ENCODE measurements around the gene DPT. TPM values are rescaled to one million over a fixed set of nuclear protein-coding genes. Genes with fewer than 3 reads are reported as not detected.

Gene DPT
- total RNA-seq, 5 donors from 2014 or later (not counting 1 experiment from before 2014, with no cell fraction given): not detected

Other genes with a start within 250 kb of the DPT start
- 10 to 100 TPM in 1 of 5 donors, 1 to 10 TPM in 4; 1.7 to 10.8 (median 4.7) TPM for gene XCL2, start 185.2 kb downstream of the DPT start, total RNA-seq
- gene XCL1, start 152.6 kb downstream of the DPT start, total RNA-seq: 1 to 10 TPM in 3 of 5 donors, under 1 TPM in 2; 0.45 to 5.0 (median 3.5) TPM

Data from T-cell (primary cell).